Measurements from ENCODE around the gene TRIM8. TPM values are rescaled to one million over a fixed set of nuclear protein-coding genes. Genes with fewer than 3 reads are reported as not detected.
A peak's percentile ranks its signal among the peaks of the same experiment; 100 is the strongest.

Gene TRIM8
- total RNA-seq, 1 donor from 2014 or later, result 81.6 TPM

GRCh38 chr10:102630663-102631062 is 13.6 kb upstream of the TRIM8 start:
- H3K4me1 Mint-ChIP-seq (ENCODE audit: unreplicated experiment), result peaks cover 56% of the 10 kb centered on the region
- peak overlapping the region; percentile 12 for H3K27ac Mint-ChIP-seq
- H3K4me3 Mint-ChIP-seq, result no peak overlapping the region
- H3K9me3 Mint-ChIP-seq, result no peaks in the 10 kb centered on the region
- no peaks in the 10 kb centered on the region for H3K27me3 Mint-ChIP-seq
- H3K36me3 Mint-ChIP-seq, result peaks cover 5% of the 10 kb centered on the region
- no peak for TF ChIP-seq CTCF (conservative IDR thresholded peaks at IDR 0.05)
- no peak for DNase-seq (ENCODE audit: extremely low spot score, unreplicated experiment)

- Mint-ChIP-seq H3K27ac (no peak overlapping the region), H3K4me3 (no peak overlapping the region)
Measured at GRCh38 chr10:102631525-102632393, 12.5 kb upstream of the TRIM8 start.

GRCh38 chr10:102632394-102633111 is 11.7 kb upstream of the TRIM8 start:
- Mint-ChIP-seq H3K27ac (peak overlapping the region; percentile 76), H3K36me3 (no peaks in the 10 kb centered on the region), H3K4me3 (peak overlapping the region; percentile 52), H3K27me3 (no peaks in the 10 kb centered on the region), H3K9me3 (no peaks in the 10 kb centered on the region), H3K4me1 (ENCODE audit: unreplicated experiment) (peaks cover 46% of the 10 kb centered on the region)
- no peak for TF ChIP-seq CTCF (conservative IDR thresholded peaks at IDR 0.05)
- DNase-seq (ENCODE audit: extremely low spot score, unreplicated experiment), result no peak

More at GRCh38 chr10:102631525-102632393, 12.5 kb upstream of the TRIM8 start:
- TF ChIP-seq CTCF (conservative IDR thresholded peaks at IDR 0.05), result no peak
- H3K4me1 Mint-ChIP-seq (ENCODE audit: unreplicated experiment), result peaks cover 54% of the 10 kb centered on the region
- DNase-seq (ENCODE audit: extremely low spot score, unreplicated experiment), result no peak
- H3K36me3 Mint-ChIP-seq, result peaks cover 5% of the 10 kb centered on the region
- no peaks in the 10 kb centered on the region for H3K9me3 Mint-ChIP-seq
- no peaks in the 10 kb centered on the region for H3K27me3 Mint-ChIP-seq

- H3K27me3 Mint-ChIP-seq, result no peaks in the 10 kb centered on the region
- DNase-seq (ENCODE audit: extremely low spot score, unreplicated experiment), result no peak
- peak overlapping the region; percentile 76 for H3K27ac Mint-ChIP-seq
- peaks cover 39% of the 10 kb centered on the region for H3K4me1 Mint-ChIP-seq (ENCODE audit: unreplicated experiment)
- no peak overlapping the region for H3K4me3 Mint-ChIP-seq
- TF ChIP-seq CTCF (conservative IDR thresholded peaks at IDR 0.05), result no peak
- no peaks in the 10 kb centered on the region for H3K36me3 Mint-ChIP-seq
- H3K9me3 Mint-ChIP-seq, result no peaks in the 10 kb centered on the region
Measured at GRCh38 chr10:102633287-102633686, 11.0 kb upstream of the TRIM8 start.

GRCh38 chr10:102633848-102634247 is 10.4 kb upstream of the TRIM8 start:
- Mint-ChIP-seq H3K36me3 (no peaks in the 10 kb centered on the region), H3K4me1 (ENCODE audit: unreplicated experiment) (peaks cover 39% of the 10 kb centered on the region), H3K9me3 (no peaks in the 10 kb centered on the region), H3K4me3 (no peak overlapping the region), H3K27me3 (no peaks in the 10 kb centered on the region), H3K27ac (peak overlapping the region; percentile 93)
- no peak for TF ChIP-seq CTCF (conservative IDR thresholded peaks at IDR 0.05)
- DNase-seq (ENCODE audit: extremely low spot score, unreplicated experiment), result no peak

All from type B pancreatic cell (in vitro differentiated cells).